HG03060 (cell line): ENCODE results near the gene DHCR24.
A peak's percentile ranks its signal among the peaks of the same experiment; 100 is the strongest.

Experiments
- ATAC-seq: cut with Tn5 transposase; IDR thresholded peaks from one replicate; pipeline ENCODE4 v1.9.1; 2021; ENCODE audit warnings: low read depth, moderate number of reproducible peaks; ENCODE audit not compliant: unreplicated experiment

The DHCR24 gene

DNA sequence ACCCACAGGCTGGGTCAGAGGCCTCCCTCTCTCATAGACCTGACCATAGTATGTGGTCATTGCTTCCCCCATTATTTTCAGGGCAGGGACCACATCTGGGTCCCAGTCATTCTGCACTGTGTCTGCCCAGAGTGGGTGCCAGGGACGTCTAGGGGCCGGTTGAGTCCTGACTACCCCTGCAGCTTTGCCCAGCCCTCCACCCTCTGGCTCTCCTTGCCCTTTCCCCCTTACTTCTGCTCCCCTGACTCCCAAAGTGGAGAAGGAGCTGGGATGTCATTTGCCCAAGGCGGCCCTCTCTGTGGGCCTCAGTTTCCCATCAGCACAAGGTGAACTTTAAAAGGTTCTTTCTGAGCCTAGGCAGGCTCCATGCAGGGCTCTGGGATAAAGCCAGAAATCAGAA is 81.5 kb downstream of the DHCR24 start:
- ATAC-seq = no peak

DNA sequence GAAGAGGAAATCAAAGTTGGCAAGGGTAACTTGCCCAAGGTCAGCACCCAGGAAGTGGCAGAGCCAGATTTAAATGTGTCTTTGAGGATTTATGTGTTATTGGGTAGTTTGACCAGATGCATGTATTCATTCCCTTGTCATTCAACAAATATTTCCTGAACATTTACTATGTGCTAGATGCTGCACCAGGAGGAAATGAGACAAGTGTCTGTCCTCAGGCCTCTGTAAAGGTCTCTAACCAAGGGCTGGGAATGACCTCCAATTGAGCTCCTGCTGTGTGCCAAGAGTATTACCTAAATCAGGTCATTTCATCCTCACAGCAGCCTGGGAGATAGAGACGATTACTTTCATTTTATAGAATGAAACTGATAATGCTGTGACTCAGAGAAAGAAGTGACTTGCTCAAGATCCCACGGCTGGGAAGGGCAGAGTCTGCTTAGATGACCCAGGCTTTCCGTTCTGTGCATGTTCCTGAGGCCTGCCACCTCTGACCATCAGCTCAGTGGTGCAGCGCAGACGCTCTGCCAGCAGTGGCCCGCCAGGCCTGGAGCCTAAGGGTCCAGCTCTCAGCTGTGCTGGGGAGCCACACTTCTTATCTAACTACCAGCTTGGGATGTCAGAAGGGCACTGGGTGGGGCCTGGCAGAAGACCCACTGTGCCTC is 82.4 kb downstream of the DHCR24 start:
- no peak for ATAC-seq

DNA sequence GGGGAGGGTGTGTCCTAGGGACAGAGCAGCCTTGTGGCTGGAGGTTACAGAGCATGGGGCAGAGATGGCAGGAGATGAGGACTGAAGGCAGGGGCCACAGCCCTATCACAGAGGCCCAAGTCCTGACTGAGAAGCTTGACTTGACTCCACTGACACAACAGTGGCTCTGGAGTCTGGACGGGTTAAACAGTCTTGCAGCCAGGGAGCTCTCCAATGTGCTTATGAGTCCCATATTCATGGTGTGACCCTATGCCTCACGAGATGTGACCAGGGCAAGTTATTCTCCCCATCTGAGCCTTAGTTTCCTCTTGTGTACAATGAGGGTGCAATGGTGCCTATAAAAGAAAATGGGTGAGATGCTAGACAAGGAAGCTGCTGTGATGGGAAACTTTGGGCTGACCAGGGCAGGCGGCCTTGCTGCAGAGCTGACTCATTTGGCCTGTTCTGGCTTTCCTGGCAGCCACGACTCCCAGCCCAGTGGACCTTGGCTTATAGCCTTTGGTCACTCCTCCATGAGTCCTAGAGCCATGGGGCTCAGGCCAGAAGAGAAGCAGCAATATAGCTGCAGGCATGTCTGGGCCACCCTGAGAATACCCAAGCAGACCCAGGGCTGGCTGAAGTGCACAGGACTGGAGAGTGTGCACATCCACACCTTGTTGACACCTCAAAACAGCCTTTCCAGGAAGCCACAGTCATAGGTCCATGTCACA is 83.1 kb downstream of the DHCR24 start:
- ATAC-seq = no peak

DNA sequence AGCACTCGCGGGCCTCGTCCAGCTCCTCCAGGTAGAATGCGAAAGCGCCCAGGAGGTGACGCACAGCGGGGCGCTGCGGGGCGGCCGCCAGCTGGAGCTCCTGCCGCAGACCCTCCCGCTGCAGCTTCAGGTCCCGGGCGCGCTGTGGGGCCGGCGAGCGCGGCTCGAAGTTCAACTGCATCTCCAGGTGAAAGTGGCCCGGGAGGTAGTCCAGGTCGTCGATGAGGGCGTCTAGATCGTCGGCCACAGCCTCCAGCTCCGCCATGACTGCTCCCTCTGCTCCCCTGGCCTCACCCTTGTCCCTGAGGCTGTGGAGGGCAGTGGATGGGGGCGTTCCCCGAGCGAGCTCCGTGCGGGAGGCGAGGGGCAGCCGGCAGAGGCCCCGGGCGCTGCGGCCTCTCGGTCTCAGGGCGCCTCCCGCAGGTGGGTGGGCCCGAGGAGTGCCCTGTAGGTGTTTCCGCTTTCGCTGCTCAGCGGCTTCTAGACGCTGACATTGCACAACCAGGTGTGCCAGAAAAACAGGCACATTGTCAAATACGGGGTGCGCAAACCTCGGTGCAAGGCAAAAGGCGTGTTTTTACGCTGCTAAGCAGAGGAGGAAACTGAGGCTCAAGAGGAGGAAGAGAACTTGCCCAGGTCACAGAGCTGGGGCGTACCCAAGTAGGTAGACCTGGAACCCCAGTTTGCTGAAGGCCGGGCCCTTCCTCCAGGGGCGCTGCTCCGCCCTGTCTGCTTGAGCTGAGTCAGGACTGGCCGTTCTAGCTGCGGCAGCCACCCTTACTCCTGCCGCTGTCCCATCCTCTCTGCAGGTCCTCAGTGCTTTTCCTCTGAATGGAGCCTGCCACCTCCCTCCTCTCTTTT is 85.9 kb downstream of the DHCR24 start, which contains the start of gene TTC22:
Gene TTC22 (minus strand): TSS at position 425 of the 861 bp plus-strand sequence. CDS start 160 bp downstream, at position 265.
- ATAC-seq = peak; percentile 55

DNA sequence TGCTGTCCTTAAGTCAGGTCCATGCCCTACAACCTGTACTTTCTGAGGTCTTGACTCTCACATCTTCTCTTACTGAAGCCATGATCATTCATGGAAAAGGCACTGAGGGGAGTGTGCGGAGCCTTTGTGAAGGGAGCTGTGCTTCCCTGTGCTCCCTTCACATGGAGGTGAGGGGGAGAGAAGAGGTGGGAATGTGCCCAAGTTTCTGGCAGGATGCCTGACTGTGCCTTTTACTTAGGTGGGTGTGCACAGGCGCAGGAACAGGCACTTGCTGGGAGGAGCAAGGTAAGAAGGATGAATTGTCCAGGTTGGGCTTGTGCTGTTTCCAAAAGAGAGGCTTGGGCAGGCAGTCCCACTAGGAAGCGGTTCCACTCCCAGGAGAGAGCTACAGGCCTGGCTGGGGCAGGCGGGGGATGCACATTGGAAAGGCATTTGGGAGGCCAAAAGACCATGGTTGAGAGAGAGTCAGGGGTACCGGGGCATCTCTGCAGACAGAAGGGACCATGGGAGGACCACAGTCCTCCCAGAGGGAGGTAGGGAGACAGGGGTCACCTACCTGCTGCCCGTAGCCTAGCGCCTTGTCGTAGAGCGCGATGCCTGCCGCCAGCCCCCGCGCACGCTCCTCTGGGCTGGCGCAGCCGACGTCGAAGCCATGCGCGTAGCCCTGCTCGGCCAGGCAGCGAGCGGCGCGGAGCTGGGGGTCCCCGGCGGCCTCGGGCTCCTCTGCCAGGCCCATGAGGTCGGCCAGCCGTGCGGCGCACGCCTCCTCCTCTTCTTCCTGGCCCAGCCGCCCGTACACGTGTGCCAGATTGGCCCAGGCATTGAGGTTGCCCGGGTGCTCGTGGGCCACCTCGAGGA is 86.7 kb downstream of the DHCR24 start:
- no peak for ATAC-seq
